ENCODE results near the gene NCOR1.

GRCh38 chr17:16261049-16261448 lies 45.7 kb upstream of the NCOR1 start:
- no peak for TF ChIP-seq EGR1 (IDR thresholded peaks at IDR 0.05)
- TF ChIP-seq TAF1 (IDR thresholded peaks at IDR 0.05; ENCODE audit: low read depth): no peak

Measured in Ishikawa (cell line).